GM10847 (cell line): ENCODE results near the gene TFAP2E.

ENCODE experiments used
- POLR2A ChIP-seq: IDR thresholded peaks from 2 replicates; pipeline ENCODE4 v1.6.1; 2011; ENCODE audit not compliant: insufficient read length; ENCODE audit errors: extremely low read depth

Gene TFAP2E

GRCh38 chr1:35573198-35574124 is at the start of gene TFAP2E:
Gene TFAP2E (plus strand): TSS chr1:35573314. CDS start chr1:35573578, 264 bp downstream.
- no peak for TF ChIP-seq POLR2A

GRCh38 chr1:35524106-35524505 is 49.0 kb upstream of the TFAP2E start:
- no peak for TF ChIP-seq POLR2A

- TF ChIP-seq POLR2A = no peak
Observed at GRCh38 chr1:35530168-35530567, 42.9 kb upstream of the TFAP2E start.

GRCh38 chr1:35530946-35531345 is 42.2 kb upstream of the TFAP2E start:
- TF ChIP-seq POLR2A = no peak

- no peak for TF ChIP-seq POLR2A
Observed at GRCh38 chr1:35531368-35531767, 41.7 kb upstream of the TFAP2E start.

GRCh38 chr1:35532497-35533223 is 40.5 kb upstream of the TFAP2E start:
- no peak for TF ChIP-seq POLR2A

- no peak for TF ChIP-seq POLR2A
Observed at GRCh38 chr1:35533586-35533985, 39.5 kb upstream of the TFAP2E start.

- no peak for TF ChIP-seq POLR2A
Observed at GRCh38 chr1:35535243-35535642, 37.9 kb upstream of the TFAP2E start.

- no peak for TF ChIP-seq POLR2A
Observed at GRCh38 chr1:35536556-35537162, 36.5 kb upstream of the TFAP2E start.

- no peak for TF ChIP-seq POLR2A
Observed at GRCh38 chr1:35537806-35538205, 35.3 kb upstream of the TFAP2E start.

- no peak for TF ChIP-seq POLR2A
Observed at GRCh38 chr1:35539073-35539823, 33.9 kb upstream of the TFAP2E start.

- no peak for TF ChIP-seq POLR2A
Observed at GRCh38 chr1:35539824-35540261, 33.3 kb upstream of the TFAP2E start.

GRCh38 chr1:35544976-35545375 is 28.1 kb upstream of the TFAP2E start:
- no peak for TF ChIP-seq POLR2A

- no peak for TF ChIP-seq POLR2A
Observed at GRCh38 chr1:35546614-35547013, 26.5 kb upstream of the TFAP2E start.

GRCh38 chr1:35553851-35554250 is 19.3 kb upstream of the TFAP2E start:
- TF ChIP-seq POLR2A = no peak
